COLO668 (cell line): ENCODE measurements around the gene COG4.
A peak's percentile ranks its signal among the peaks of the same experiment; 100 is the strongest.

Source experiments
- DNase-seq: peaks from one replicate; lab custom pipeline; 2025; ENCODE audit not compliant: unreplicated experiment; lab: John Stamatoyannopoulos, UW

COG4 gene

GRCh38 chr16:70480127-70481105, 42.9 kb downstream of the COG4 start:
- no peak for DNase-seq

GRCh38 chr16:70478912-70479341, 44.4 kb downstream of the COG4 start:
- no peak for DNase-seq

GRCh38 chr16:70478169-70478568, 45.2 kb downstream of the COG4 start:
- DNase-seq = no peak

- DNase-seq = no peak
These were observed 46.9 kb downstream of the COG4 start for GRCh38 chr16:70476272-70477020.

GRCh38 chr16:70475054-70475871, 48.1 kb downstream of the COG4 start:
- no peak for DNase-seq

GRCh38 chr16:70474320-70475053, 48.9 kb downstream of the COG4 start:
- DNase-seq = no peak

- DNase-seq = no peak
These were observed 49.7 kb downstream of the COG4 start for GRCh38 chr16:70473446-70474319.

- no peak for DNase-seq
These were observed 50.4 kb downstream of the COG4 start for GRCh38 chr16:70472786-70473433.

GRCh38 chr16:70470927-70471341, 52.4 kb downstream of the COG4 start:
- DNase-seq = peak; percentile 11

- no peak for DNase-seq
These were observed 53.0 kb downstream of the COG4 start for GRCh38 chr16:70470141-70470926.

GRCh38 chr16:70468776-70469525, 54.4 kb downstream of the COG4 start:
- DNase-seq = no peak

GRCh38 chr16:70467608-70468007, 55.7 kb downstream of the COG4 start:
- no peak for DNase-seq

- no peak for DNase-seq
These were observed 56.2 kb downstream of the COG4 start for GRCh38 chr16:70467113-70467512.

- no peak for DNase-seq
These were observed 56.6 kb downstream of the COG4 start for GRCh38 chr16:70466805-70467076.

- no peak for DNase-seq
These were observed 57.2 kb downstream of the COG4 start for GRCh38 chr16:70465999-70466804.

GRCh38 chr16:70463235-70463634, 60.1 kb downstream of the COG4 start:
- DNase-seq = no peak

GRCh38 chr16:70460737-70461261, 62.6 kb downstream of the COG4 start:
- no peak for DNase-seq
